ENCODE results near the gene AP4M1.

Gene AP4M1

DNA sequence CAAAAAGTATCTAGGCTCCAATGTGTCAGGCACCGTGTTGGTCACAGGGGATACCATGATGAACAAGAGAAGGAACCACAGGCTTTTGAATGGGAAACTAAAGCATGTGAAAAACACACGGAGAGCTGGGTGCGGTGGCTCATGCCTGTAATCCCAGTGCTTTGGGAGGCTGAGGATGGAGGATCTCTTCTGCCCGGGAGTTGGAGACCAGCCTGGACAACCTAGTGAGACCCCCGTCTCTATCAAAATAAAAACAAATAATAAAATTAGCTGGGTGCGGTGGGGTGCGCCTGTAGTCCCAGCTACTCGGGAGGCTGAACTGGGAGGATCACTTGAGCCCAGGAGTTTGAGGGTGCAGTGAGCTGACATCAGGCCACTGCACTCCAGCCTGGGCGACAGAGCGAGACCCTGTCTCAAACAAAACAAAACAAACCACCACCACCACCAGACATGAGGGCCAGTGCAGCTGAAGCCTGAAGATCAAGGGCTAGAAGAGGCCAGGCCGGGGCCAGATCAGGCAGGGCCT, 13.3 kb upstream of the AP4M1 start:
- H3K9me3 ChIP-seq (ENCODE audit: control insufficient read depth, low read depth, low read length), result no peaks in the 10 kb centered on the region
- peak overlapping the region; percentile 80 for H3K4me3 ChIP-seq (ENCODE audit: low read length)
- H3K4me1 ChIP-seq (ENCODE audit: control insufficient read depth, low read depth, low read length), result peaks cover 4% of the 10 kb centered on the region
- H3K9ac ChIP-seq (ENCODE audit: low read length), result peak overlapping the region; percentile 88
- H3K27me3 ChIP-seq (ENCODE audit: control insufficient read depth, insufficient read depth, low read length), result no peaks in the 10 kb centered on the region
- peak overlapping the region; percentile 62 for H3K27ac ChIP-seq (ENCODE audit: low read length)
- peaks cover 26% of the 10 kb centered on the region for H3K36me3 ChIP-seq (ENCODE audit: control insufficient read depth, low read depth, low read length)

- Histone ChIP-seq H3K27me3 (ENCODE audit: control insufficient read depth, insufficient read depth, low read length) (no peaks in the 10 kb centered on the region), H3K27ac (ENCODE audit: low read length) (peak within 1 kb of the TSS; percentile 62), H3K9ac (ENCODE audit: low read length) (peak within 1 kb of the TSS; percentile 88), H3K4me3 (ENCODE audit: low read length) (peak within 1 kb of the TSS; percentile 80), H3K4me1 (ENCODE audit: control insufficient read depth, low read depth, low read length) (no peaks in the 10 kb centered on the region), H3K36me3 (ENCODE audit: control insufficient read depth, low read depth, low read length) (peaks cover 33% of the 10 kb centered on the region), H3K9me3 (ENCODE audit: control insufficient read depth, low read depth, low read length) (no peaks in the 10 kb centered on the region)
Measured at GRCh38 chr7:100088621-100089457, 12.6 kb upstream of the AP4M1 start, which contains the start of gene COPS6. Gene COPS6 (plus strand): TSS chr7:100088969. CDS start chr7:100088991, 22 bp downstream.

GRCh38 chr7:100089458-100090196, 11.8 kb upstream of the AP4M1 start:
- Histone ChIP-seq H3K9ac (ENCODE audit: low read length) (peak overlapping the region; percentile 88), H3K27me3 (ENCODE audit: control insufficient read depth, insufficient read depth, low read length) (no peaks in the 10 kb centered on the region), H3K9me3 (ENCODE audit: control insufficient read depth, low read depth, low read length) (no peaks in the 10 kb centered on the region), H3K36me3 (ENCODE audit: control insufficient read depth, low read depth, low read length) (peaks cover 41% of the 10 kb centered on the region), H3K4me1 (ENCODE audit: control insufficient read depth, low read depth, low read length) (no peaks in the 10 kb centered on the region), H3K4me3 (ENCODE audit: low read length) (peak overlapping the region; percentile 80), H3K27ac (ENCODE audit: low read length) (no peak overlapping the region)

GRCh38 chr7:100090527-100091410, 10.7 kb upstream of the AP4M1 start:
- H3K9ac ChIP-seq (ENCODE audit: low read length), result no peak overlapping the region
- H3K36me3 ChIP-seq (ENCODE audit: control insufficient read depth, low read depth, low read length), result peaks cover 52% of the 10 kb centered on the region
- no peaks in the 10 kb centered on the region for H3K4me1 ChIP-seq (ENCODE audit: control insufficient read depth, low read depth, low read length)
- no peak overlapping the region for H3K27ac ChIP-seq (ENCODE audit: low read length)
- H3K4me3 ChIP-seq (ENCODE audit: low read length), result no peak overlapping the region
- H3K9me3 ChIP-seq (ENCODE audit: control insufficient read depth, low read depth, low read length), result no peaks in the 10 kb centered on the region
- no peaks in the 10 kb centered on the region for H3K27me3 ChIP-seq (ENCODE audit: control insufficient read depth, insufficient read depth, low read length)

- H3K9me3 ChIP-seq (ENCODE audit: control insufficient read depth, low read depth, low read length), result no peaks in the 10 kb centered on the region
- no peak overlapping the region for H3K4me3 ChIP-seq (ENCODE audit: low read length)
- no peak overlapping the region for H3K9ac ChIP-seq (ENCODE audit: low read length)
- peaks cover 61% of the 10 kb centered on the region for H3K36me3 ChIP-seq (ENCODE audit: control insufficient read depth, low read depth, low read length)
- no peaks in the 10 kb centered on the region for H3K4me1 ChIP-seq (ENCODE audit: control insufficient read depth, low read depth, low read length)
- H3K27me3 ChIP-seq (ENCODE audit: control insufficient read depth, insufficient read depth, low read length), result no peaks in the 10 kb centered on the region
- H3K27ac ChIP-seq (ENCODE audit: low read length), result no peak overlapping the region
Measured at GRCh38 chr7:100091411-100092181, 9.8 kb upstream of the AP4M1 start.

DNA sequence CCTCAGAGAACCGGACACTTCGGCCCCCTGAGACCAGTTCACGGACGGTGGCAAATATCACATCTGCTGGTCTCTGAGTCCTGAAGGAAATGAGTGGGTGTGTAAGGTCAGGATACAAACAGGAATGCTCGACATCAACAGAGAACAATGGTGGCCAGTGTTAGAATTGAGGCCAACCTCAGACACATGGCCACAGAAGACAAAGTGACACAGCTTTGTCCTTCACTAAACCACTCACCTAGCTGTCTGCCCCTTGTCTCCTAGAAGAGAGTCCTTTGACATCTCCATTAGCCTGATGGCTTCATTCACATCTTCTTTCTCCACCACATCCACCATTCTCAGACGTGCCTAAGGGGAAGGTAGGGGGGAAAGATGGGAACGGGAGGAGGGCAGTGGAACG, 8.4 kb upstream of the AP4M1 start:
- H3K27me3 ChIP-seq (ENCODE audit: control insufficient read depth, insufficient read depth, low read length), result no peaks in the 10 kb centered on the region
- no peaks in the 10 kb centered on the region for H3K4me1 ChIP-seq (ENCODE audit: control insufficient read depth, low read depth, low read length)
- H3K36me3 ChIP-seq (ENCODE audit: control insufficient read depth, low read depth, low read length), result peaks cover 75% of the 10 kb centered on the region
- H3K9me3 ChIP-seq (ENCODE audit: control insufficient read depth, low read depth, low read length), result no peaks in the 10 kb centered on the region
- H3K27ac ChIP-seq (ENCODE audit: low read length), result no peak overlapping the region
- no peak overlapping the region for H3K4me3 ChIP-seq (ENCODE audit: low read length)
- H3K9ac ChIP-seq (ENCODE audit: low read length), result no peak overlapping the region

DNA sequence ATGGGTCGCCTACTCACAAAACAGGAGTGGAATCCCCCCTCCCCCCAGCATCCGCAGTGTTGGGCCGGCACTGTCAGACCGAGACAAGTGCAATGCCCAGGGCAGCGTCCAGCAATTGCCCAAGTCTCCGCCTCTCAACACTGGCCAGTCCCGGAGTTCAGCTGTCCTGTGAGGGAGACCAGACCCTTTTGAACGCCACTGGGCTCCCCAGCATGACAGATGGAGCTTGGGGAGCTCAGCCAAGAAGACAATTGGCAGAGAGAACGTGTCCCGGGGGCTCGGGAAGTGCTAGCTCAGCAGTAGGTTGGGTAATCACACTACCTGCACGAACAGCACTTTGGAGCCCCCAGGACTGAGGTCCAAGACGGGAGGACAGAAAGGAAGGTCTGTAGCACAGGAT, 7.9 kb upstream of the AP4M1 start:
- H3K27ac ChIP-seq (ENCODE audit: low read length), result no peak overlapping the region
- H3K27me3 ChIP-seq (ENCODE audit: control insufficient read depth, insufficient read depth, low read length), result no peaks in the 10 kb centered on the region
- no peak overlapping the region for H3K4me3 ChIP-seq (ENCODE audit: low read length)
- no peak overlapping the region for H3K9ac ChIP-seq (ENCODE audit: low read length)
- H3K4me1 ChIP-seq (ENCODE audit: control insufficient read depth, low read depth, low read length), result no peaks in the 10 kb centered on the region
- H3K36me3 ChIP-seq (ENCODE audit: control insufficient read depth, low read depth, low read length), result peaks cover 79% of the 10 kb centered on the region
- no peaks in the 10 kb centered on the region for H3K9me3 ChIP-seq (ENCODE audit: control insufficient read depth, low read depth, low read length)

DNA sequence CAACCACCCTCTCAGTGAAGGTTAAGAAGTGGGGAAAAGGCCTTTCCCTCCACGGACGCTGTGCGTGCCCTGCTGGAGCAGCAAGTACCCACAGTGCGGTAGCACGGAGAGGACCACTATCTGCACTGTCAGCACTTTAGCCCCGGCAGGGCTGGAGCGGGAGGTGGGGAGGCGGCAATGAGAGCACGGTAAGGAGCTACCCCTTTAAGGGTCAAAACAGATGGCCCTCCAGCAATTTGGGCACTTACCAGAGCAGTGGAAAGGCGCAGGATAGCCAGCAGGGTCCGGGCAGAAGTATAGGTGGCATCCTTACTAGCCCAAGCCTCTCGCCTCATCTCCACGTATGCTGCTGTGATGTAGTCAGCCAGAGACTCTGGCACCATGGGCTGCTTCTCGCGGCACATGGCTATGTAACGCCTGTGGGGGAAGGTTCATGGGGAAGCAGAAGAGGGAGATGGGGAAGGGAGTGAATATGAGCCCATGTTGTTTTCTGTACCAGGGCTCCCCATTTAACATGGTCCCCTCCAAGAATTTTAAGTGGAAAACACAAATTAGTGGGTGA, 7.4 kb upstream of the AP4M1 start:
- no peak overlapping the region for H3K4me3 ChIP-seq (ENCODE audit: low read length)
- no peak overlapping the region for H3K27ac ChIP-seq (ENCODE audit: low read length)
- H3K36me3 ChIP-seq (ENCODE audit: control insufficient read depth, low read depth, low read length), result peaks cover 84% of the 10 kb centered on the region
- H3K27me3 ChIP-seq (ENCODE audit: control insufficient read depth, insufficient read depth, low read length), result no peaks in the 10 kb centered on the region
- H3K4me1 ChIP-seq (ENCODE audit: control insufficient read depth, low read depth, low read length), result no peaks in the 10 kb centered on the region
- no peaks in the 10 kb centered on the region for H3K9me3 ChIP-seq (ENCODE audit: control insufficient read depth, low read depth, low read length)
- no peak overlapping the region for H3K9ac ChIP-seq (ENCODE audit: low read length)

DNA sequence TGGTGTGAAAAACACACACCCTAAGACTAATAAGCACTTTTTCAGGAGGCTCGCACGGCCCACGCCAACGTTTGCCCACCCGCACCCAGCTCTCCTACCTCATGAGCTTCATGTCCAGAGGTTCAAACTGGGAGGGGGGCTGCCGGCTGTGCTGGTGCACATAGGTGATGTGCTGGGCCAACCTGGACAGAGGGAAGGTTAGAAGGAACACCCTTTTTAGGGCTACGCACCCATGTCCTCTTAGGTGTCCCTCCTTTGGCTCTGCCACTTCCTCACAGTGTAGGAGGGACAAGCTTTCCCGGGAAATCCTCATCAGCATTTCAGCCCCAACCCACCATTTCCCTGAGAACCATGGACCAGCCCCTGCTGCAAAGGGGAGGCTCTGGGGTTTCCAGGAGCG, 6.2 kb upstream of the AP4M1 start:
- no peaks in the 10 kb centered on the region for H3K27me3 ChIP-seq (ENCODE audit: control insufficient read depth, insufficient read depth, low read length)
- no peaks in the 10 kb centered on the region for H3K4me1 ChIP-seq (ENCODE audit: control insufficient read depth, low read depth, low read length)
- H3K36me3 ChIP-seq (ENCODE audit: control insufficient read depth, low read depth, low read length), result peaks cover 95% of the 10 kb centered on the region
- H3K9me3 ChIP-seq (ENCODE audit: control insufficient read depth, low read depth, low read length), result no peaks in the 10 kb centered on the region
- H3K9ac ChIP-seq (ENCODE audit: low read length), result no peak overlapping the region
- no peak overlapping the region for H3K4me3 ChIP-seq (ENCODE audit: low read length)
- no peak overlapping the region for H3K27ac ChIP-seq (ENCODE audit: low read length)

- no peaks in the 10 kb centered on the region for H3K9me3 ChIP-seq (ENCODE audit: control insufficient read depth, low read depth, low read length)
- peaks cover 91% of the 10 kb centered on the region for H3K36me3 ChIP-seq (ENCODE audit: control insufficient read depth, low read depth, low read length)
- H3K27ac ChIP-seq (ENCODE audit: low read length), result no peak overlapping the region
- no peak overlapping the region for H3K4me3 ChIP-seq (ENCODE audit: low read length)
- H3K9ac ChIP-seq (ENCODE audit: low read length), result no peak overlapping the region
- no peaks in the 10 kb centered on the region for H3K27me3 ChIP-seq (ENCODE audit: control insufficient read depth, insufficient read depth, low read length)
- no peaks in the 10 kb centered on the region for H3K4me1 ChIP-seq (ENCODE audit: control insufficient read depth, low read depth, low read length)
Measured at GRCh38 chr7:100095704-100096103, 5.7 kb upstream of the AP4M1 start.
